Measurements from ENCODE around the gene LRIG1.

The LRIG1 gene

GRCh38 chr3:66399529-66400232, 101.1 kb downstream of the LRIG1 start:
- TF ChIP-seq, protein P1, sequence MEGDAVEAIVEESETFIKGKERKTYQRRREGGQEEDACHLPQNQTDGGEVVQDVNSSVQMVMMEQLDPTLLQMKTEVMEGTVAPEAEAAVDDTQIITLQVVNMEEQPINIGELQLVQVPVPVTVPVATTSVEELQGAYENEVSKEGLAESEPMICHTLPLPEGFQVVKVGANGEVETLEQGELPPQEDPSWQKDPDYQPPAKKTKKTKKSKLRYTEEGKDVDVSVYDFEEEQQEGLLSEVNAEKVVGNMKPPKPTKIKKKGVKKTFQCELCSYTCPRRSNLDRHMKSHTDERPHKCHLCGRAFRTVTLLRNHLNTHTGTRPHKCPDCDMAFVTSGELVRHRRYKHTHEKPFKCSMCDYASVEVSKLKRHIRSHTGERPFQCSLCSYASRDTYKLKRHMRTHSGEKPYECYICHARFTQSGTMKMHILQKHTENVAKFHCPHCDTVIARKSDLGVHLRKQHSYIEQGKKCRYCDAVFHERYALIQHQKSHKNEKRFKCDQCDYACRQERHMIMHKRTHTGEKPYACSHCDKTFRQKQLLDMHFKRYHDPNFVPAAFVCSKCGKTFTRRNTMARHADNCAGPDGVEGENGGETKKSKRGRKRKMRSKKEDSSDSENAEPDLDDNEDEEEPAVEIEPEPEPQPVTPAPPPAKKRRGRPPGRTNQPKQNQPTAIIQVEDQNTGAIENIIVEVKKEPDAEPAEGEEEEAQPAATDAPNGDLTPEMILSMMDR (IDR thresholded peaks at IDR 0.05; ENCODE audit: insufficient read depth, low read length, missing control alignments) = no peak
- DNase-seq (ENCODE audit: low read depth, low spot score) = no peak
- ChIA-PET POLR2A (no interaction called here), CTCF (interaction anchor here (1.2 to 10.7 kb wide), 4 partner anchors 7 to 423 kb away, joined by 4 to 143 read pairs (median 19); no protein-coding TSS in a partner anchor)
- H3K4me3 ChIP-seq (ENCODE audit: low read depth, low read length) = no peak overlapping the region

- DNase-seq (ENCODE audit: low read depth, low spot score) = no peak
- TF ChIP-seq, protein P1 (IDR thresholded peaks at IDR 0.05; ENCODE audit: insufficient read depth, low read length, missing control alignments) = no peak
- ChIA-PET POLR2A (no interaction called here), CTCF (interaction anchor here (1.0 to 10.7 kb wide), 5 partner anchors 8 to 424 kb away, joined by 4 to 143 read pairs (median 15); no protein-coding TSS in a partner anchor)
- H3K4me3 ChIP-seq (ENCODE audit: low read depth, low read length) = no peak overlapping the region
These were observed 102.4 kb downstream of the LRIG1 start for GRCh38 chr3:66398228-66399025.

- TF ChIP-seq, protein P1 (IDR thresholded peaks at IDR 0.05; ENCODE audit: insufficient read depth, low read length, missing control alignments) = no peak
- H3K4me3 ChIP-seq (ENCODE audit: low read depth, low read length) = no peak overlapping the region
- ChIA-PET CTCF (interaction anchor here (1.0 to 10.7 kb wide), 4 partner anchors 9 to 424 kb away, joined by 4 to 143 read pairs (median 14); no protein-coding TSS in a partner anchor), POLR2A (no interaction called here)
- DNase-seq (ENCODE audit: low read depth, low spot score) = no peak
These were observed 103.1 kb downstream of the LRIG1 start for GRCh38 chr3:66397745-66398144.

DNA sequence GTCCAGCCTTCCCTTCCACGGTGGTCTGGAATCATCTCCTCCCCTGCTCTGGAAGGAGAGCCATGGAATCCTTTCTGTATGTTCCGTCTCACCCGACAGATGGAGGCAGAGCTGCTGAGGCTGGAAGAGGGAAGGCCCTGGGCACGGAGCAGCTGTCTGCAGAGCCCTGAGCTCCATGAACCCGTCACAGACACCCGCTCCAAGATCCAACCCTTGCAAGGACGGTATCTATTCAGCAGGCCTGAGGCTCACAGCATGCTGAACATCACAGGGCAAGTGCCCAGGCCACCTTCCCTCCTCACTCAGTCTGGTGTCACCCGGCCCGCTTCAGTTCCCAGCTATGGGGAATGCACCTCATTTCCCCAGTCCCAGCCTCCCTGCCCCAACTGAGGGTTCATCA, 103.9 kb downstream of the LRIG1 start:
- H3K4me3 ChIP-seq (ENCODE audit: low read depth, low read length) = no peak overlapping the region
- no peak for DNase-seq (ENCODE audit: low read depth, low spot score)
- TF ChIP-seq, protein P1 (IDR thresholded peaks at IDR 0.05; ENCODE audit: insufficient read depth, low read length, missing control alignments) = no peak
- POLR2A ChIA-PET = interaction anchor here (0.6 kb wide), 1 partner anchor 167 kb away, joined by 3 read pairs; no protein-coding TSS in a partner anchor
- CTCF ChIA-PET = interaction anchor here (1.3 to 10.7 kb wide), 4 partner anchors 10 to 425 kb away, joined by 3 to 143 read pairs (median 14); no protein-coding TSS in a partner anchor

- no peak for DNase-seq (ENCODE audit: low read depth, low spot score)
- ChIA-PET POLR2A (no interaction called here), CTCF (interaction anchor here (1.3 to 10.7 kb wide), 4 partner anchors 10 to 422 kb away, joined by 3 to 143 read pairs (median 7); no protein-coding TSS in a partner anchor)
- no peak overlapping the region for H3K4me3 ChIP-seq (ENCODE audit: low read depth, low read length)
- TF ChIP-seq, protein P1 (IDR thresholded peaks at IDR 0.05; ENCODE audit: insufficient read depth, low read length, missing control alignments) = no peak
These were observed 104.6 kb downstream of the LRIG1 start for GRCh38 chr3:66396161-66396760.

Data from AG04449 (cell line).